HG02852 (cell line): ENCODE data around the gene CENPS.
"Not testable (repeated sequence)": the region's sequence is repeated elsewhere in the genome, so short reads cannot be mapped to it uniquely, and the experiment has no call there.

ENCODE experiments used
- ATAC-seq: cut with Tn5 transposase; IDR thresholded peaks from one replicate; pipeline ENCODE4 v1.9.1; 2021; ENCODE audit warnings: mild to moderate bottlenecking, moderate library complexity; ENCODE audit not compliant: unreplicated experiment

Gene CENPS

DNA sequence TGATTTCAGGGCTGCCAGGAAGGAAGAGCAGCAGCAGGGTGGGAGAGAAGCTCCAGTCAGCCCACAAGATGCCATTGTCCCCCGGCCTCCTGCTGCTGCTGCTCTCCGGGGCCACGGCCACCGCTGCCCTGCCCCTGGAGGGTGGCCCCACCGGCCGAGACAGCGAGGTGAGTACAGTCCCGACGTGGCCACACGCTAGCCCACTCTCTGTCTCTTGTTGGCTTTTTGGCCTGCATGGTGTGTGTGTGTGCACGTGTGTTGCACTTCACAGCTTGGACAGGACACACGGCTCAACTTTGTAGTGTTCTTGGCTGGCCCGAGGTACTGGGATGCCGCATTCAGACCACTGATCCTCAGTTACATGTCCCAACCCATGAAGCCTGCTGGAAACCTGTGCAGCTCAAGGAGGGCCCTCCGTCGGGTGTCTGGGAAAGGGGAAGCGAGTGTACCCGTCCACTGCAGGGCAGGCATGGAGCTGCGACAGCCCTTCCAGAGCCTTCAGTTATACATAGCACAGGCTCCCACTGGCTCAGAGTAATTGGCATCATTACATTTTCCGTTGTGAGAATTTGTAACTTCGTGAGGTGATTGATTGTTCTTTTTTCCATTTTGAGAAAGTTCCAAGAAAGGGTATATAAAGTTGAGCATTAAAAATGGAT, 20.1 kb downstream of the CENPS start:
- ATAC-seq: no peak

DNA sequence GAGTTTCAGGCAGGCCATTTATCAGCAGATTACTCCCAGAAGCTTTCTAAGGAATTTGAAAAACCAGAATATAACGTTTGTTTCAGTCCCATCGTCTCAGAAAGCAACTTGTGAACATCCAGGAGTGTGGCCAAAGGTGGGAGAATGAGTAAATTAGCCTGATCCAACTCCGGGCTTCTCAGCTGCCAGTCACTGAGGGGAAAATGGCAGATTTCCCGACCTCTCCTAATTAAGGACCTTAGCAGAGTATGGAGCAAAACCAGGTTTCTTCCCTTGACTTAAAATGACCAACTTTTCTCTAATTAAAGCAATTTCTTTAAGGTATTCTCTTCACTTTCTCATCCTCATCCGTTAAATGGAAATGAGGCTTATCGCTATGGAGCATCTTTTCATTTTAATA, 20.6 kb downstream of the CENPS start:
- ATAC-seq: no peak

DNA sequence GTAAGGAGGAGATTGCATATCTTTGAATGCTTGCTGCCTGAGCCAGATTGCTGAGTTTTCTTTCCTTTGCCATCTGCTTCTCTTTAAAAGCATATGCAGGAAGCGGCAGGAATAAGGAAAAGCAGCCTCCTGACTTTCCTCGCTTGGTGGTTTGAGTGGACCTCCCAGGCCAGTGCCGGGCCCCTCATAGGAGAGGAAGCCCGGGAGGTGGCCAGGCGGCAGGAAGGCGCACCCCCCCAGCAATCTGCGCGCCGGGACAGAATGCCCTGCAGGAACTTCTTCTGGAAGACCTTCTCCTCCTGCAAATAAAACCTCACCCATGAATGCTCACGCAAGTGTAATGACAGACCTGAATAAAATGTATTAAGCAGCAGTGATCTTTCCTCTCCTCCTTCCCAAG, 21.1 kb downstream of the CENPS start:
- ATAC-seq: no peak

DNA sequence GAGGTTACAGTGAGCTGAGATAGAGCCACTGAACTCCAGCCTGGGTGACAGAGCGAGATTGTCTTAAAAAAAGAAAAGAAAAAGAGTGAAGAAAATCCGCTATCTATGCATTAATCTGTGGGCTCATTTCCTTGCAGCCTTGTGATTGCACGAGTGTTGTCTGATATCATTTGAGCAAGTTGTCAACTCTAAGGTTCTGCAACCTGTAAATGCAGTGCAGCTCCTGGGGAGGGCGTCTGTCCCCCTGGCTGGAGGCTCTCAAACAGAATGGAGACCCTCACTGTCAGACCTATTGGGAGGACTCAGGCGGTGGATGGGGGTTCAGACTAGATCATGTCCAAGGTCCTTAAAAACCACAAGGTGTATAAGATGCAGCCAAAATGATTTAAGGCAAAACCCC, 25.8 kb downstream of the CENPS start:
- no peak for ATAC-seq

DNA sequence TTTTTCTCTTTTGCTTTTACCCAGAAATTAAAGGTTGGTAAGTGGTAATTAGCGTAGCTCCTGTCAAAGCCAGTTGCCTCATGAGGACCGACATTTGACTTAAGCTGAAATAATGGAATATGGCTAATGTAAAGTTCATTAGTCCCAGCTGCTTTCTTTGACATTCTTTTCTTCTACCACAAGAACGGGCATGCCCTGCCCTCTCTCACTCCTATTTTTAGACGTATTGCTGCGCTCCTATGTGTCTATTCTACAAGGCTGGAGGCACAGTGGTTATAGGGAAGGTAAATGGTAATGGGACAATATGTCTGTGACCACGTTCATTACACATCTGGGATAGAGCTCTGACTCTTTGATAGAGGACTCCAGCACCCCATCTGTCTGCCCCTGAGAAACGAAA, 26.4 kb downstream of the CENPS start:
- no peak for ATAC-seq

DNA sequence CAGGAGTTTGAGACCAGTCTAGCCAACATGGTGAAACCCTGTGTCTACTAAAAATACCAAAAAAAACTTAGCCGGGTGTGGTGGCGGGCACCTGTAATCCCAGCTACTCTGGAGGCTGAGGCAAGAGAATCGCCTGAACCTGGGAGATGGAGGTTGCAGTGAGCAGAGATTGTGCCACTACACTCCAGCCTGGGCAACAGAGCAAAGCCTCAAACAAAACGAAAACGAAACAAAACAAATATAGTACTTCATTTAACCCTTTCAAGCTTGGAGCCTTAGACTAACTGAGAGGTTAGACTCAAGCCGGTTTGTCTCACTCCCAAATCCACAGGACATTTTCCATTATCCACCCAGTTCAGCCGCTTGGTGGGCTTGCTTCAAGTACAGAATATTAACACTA, 27.2 kb downstream of the CENPS start:
- ATAC-seq: not testable (repeated sequence)

DNA sequence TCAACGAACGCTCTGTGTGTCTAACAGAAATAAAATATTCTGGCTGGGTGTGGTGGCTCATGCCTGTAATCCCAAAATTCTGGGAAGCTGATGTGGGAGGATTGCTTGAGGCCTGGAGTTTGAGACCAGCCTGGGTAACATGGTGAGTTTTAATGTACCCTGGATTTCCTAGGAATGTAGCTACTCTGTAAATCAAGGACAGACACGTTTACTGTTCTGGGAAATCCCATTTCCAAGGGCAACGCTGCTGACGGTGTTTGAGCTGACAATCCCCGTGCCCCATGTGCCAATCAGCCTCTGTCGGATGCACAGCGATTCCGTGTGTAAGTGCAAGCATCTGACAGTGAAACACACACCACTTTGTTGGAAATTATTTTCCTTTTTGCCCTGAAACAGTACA, 27.6 kb downstream of the CENPS start:
- no peak for ATAC-seq

DNA sequence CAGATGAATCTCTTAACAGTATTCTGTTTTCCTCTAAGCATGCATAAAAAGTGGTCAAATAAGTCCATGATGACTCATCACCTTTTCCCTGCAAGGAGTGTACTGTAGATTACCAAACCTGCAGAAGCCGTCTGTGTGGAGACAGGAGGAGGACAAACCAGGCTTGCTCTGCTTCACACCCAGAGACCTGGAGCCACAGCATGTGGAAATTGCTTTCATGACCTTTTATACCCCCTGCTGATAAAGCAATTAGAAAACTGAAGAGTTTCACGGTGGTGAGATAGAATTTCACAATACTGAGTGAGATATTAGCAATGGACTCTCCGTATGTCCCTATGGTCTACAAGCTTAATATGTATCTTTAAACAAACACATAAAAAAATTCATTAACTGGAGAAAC, 29.0 kb downstream of the CENPS start:
- ATAC-seq: no peak

DNA sequence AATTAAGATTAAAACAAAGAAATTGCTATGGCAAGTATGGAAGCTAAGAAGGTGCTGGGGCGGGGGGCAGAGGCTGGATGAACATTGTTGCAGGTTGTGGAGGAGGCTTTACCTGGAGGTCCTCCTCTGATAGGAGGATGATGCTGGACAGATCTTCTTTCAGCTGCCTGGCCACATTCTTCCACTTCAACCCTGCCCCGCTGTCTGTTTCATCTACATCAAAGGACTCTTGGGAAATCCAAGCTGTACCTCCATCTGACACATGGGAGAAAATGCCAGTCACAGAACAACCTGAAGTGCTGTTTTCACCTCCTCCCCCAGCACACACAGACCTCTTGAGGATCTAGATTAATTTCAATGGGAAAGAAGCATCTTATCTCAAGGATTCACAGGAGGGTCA, 36.8 kb downstream of the CENPS start:
- ATAC-seq: no peak

DNA sequence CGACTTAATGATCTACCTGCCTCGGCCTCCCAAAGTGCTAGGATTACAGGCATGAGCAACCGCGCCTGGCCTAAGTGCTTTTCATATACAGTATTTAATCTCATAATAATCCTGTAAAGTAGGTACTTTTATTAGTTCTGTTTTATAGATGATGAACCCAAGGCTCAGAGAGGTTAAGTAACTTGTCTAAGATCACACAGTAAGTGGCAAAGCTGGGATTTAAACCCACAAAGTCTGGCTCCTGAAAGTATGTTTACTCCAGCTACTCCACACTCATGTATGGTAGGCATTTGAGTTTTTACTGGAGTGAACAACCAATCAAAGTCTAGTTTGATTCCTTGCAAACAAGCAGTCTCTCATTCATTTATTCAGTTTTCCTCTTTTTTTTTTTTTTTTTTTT, 39.8 kb downstream of the CENPS start:
- no peak for ATAC-seq

DNA sequence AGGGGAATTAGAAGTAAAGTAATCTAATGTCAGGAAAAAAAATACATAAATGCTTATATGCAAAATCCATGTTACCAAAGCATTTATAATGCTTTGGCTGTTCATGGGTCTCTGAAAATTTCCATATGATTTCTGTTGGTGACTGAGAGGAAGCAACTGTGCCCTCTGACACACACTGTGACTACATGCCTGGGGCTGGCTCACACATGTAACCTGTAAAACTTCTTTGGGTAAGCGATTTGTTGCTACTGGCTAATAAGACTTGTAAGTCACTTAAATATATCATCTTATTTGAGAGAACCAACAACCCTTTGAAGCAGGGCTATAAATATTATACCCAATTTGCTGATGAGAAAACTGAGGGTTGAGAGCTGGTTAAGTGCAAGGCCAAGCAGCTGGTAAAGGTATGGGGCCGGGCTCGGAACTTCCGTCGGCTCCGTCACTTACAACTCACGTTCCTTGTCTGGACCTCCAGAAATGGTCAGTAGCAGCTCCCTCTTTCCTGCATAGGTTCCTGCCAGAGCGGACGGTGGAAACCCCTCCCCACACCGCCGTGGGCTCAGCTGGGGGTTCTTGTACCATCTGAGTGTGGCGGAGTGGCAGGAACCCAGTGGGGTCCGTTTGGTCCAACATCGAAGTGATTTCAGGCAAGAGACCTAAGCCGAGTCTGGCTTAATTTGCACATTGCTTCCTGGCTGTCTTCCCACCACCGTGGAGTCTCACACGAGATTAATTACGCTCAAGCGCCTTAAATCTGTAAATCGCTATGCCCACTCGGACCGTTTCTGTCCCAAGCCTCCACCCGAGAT, 41.4 kb downstream of the CENPS start:
- peak; percentile 6 for ATAC-seq

DNA sequence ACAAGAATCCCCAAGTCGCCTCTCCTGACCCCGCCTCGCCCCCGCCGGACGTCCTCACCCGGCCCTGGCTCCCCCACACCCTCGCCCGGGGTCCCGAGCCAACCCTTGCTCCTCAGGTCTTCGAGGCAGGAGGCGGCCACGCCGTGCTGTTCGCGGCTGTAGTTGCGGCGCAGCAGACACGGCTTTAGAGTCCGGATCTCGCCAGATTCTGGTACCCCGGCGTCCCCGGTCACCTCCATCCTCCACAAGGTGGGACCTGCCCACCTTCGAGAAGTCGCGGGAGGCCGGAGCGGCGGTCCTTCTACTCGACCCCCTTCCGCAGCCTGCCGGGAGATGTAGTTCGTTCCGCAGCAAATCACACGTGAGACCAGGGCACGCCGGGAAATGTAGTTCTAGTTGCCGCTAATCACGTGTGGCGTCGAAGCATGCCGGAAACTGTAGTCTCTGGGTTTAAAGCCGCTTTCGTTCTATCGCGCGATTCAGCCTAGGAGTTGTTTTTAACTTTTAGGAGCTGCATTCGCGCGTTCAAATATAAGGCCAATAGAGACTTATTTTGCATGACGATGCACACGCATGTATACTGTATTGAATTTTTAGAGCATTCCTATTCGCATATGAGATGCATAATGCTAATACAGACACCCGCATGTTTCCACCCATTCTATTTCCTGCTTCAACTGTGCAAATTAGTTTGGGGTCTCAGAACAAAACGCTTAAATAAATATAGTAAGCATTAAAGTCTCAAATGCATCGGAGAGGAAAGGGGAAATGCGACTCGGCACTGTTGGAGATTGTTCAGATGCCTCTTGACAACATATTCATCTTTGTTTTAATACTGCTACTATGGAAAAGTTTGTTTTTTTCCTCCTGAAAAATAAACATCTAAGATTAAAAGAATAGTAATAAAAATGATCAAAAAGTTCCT, 42.2 kb downstream of the CENPS start, which contains the start of gene DFFA:
Gene DFFA, minus strand, starts transcription at position 310 of the 925 bp plus-strand sequence. Its CDS starts 71 bp downstream, at position 239.
- ATAC-seq: peak; percentile 85

DNA sequence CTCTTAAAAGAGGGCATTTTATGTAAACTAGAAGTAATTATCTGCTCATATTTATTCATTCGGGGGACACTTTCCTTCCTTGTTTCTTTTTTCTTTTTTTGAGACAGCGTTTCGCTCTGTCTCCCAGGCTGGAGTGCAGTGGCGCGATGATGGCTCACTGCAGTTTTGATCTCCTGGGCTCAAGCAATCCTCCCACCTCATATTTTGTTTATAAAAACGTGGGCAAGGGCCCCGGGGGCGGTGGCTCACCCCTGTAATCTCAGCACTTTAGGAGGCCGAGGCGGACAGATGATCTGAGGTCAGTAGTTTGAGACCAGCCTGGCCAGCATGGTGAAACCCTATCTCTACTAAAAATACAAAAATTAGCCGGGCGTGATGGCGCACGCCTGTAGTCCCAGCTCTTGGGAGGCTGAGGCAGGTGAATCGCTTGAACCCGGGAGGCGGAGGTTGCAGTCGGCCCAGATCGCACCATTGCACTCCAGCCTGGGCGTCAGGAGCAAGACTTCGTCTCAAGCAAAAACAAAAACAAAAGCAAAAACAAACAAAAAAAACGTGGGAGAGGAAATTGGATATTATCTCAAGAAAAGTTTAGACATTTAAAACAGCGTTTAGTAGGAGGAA, 43.0 kb downstream of the CENPS start:
- ATAC-seq: no peak

DNA sequence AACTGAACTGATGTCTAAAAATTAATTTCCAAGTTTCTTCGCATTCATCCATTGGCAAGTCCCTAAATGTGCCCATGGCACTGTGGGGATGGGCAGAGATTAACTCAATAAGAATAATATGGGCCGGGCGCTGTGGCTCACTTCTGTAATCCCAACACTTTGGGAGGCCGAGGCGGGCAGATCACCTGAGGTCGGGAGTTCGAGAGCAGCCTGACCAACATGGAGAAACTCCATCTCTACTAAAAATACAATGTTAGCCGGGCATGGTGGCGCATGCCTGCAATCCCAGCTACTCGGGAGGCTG, 44.0 kb downstream of the CENPS start:
- not testable (repeated sequence) for ATAC-seq

DNA sequence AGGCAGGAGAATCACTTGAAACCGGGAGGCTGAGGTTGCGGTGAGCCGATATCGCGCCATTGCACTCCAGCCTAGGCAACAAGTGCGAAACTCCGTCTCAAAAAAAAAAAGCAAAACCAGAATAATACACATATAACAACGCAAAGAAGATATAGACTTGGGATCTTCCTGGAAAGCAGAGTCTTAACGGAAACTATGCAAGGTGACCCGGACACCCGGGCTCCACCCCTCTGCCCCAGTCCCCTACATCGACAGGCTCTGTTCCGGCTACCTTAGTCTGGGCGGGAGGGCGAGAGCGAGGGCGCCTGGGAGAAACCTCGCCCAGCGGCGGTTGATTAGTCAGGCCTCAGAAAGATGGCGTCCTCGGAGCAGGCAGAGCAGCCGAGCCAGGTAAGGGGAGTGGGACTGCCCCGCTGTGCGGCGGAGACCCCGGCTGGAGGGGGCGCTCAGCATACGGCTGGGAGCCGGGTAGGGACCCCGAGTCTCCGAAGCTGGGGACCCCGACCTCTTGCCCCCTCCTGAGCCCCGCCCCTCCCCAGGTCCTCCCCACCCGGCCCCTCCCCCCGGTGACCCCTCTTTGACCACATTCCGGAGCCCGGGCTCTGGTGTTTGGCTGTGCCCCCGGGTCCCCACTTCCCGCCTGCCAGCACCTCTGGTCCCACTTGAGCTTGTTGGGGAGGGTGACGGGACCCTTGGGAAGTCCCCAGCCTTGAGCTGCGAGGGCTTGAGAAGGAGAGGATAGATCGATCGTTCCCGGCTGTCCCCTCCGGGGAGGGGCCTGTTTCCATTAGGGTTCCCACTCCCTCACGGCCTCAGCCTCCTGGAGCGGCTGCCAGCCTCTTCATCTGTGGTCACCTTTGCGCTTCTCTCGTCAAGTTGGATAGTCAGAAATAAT, 44.6 kb downstream of the CENPS start, which contains the start of gene PEX14:
Gene PEX14, plus strand, starts transcription at position 338 of the 895 bp plus-strand sequence. Its CDS starts 17 bp downstream, at position 355.
- peak; percentile 53 for ATAC-seq

DNA sequence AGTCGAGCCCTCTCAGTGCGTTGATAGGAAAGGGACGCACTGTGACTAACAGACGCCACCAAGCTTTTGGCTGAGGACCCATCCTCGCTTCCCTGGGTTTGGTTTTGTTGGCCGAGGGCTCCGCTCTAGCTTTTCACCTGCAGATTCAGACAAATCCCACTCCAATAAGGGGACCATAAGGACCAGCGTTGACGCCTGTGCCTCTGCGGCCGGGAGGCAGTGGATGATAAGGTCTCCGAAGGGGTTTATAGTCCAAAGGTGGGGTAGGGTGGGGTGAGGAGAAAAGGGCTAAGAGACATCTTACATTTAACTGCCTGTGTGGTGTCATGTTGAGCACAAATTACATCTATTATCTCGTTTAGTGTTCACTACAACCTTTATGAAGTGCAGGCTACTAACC, 45.3 kb downstream of the CENPS start:
- ATAC-seq: no peak

DNA sequence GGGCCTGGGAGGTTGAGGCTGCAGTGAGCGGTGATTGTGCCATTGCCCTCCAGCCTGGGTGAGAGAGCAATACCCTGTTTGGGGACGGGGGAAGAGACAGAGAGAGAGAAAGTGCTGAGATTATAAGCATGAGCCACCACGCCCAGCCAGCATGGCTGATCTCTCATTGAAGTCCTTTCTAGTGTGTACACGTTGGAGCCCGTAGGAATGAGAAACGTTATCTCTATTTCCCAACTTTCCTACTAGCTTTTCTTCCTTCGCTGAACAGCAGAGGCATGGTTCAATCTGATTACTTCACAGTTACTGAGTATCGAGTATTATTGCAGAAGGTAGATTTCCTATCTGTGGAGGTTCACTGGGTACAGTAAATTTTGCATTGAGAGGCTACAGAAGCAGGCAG, 49.1 kb downstream of the CENPS start:
- ATAC-seq: no peak

DNA sequence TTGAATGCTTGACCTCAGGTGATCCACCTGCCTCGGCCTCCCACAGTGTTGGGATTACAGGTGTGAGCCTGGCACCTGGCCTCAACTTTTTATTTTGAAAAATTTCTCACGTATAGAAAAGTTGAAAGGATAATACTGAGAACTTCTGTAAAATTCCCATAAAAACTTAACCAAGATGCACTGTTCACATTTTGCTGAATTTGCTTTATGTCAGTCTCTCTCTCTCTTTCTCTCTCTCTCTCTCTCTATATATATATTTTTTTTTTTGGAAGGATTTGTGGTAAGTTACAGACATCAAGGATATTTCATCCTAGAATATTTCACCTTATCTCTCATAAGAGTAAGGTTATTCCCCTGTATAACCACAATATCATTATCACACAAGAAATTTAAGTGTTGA, 50.4 kb downstream of the CENPS start:
- no peak for ATAC-seq

DNA sequence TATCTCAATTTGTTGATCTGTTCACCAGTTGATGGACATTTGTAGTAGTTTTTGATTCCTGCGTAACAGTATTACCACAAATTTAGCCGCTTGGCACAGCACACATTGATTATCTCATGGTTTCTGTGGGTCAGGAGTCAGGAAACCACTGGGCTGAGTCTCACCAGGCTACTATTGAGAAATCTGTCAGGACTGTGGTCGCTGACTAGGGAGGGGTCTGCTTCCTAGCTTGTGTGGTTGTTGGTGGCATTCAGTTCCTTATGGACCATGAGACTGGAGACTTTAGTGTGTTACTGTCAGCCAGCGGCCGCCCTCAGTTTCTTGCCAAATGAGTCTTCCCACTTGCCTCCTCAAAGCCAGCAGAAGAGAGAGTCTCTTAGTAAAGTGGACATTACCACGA, 54.3 kb downstream of the CENPS start:
- no peak for ATAC-seq
